Stimulated activated CD8-positive, alpha-beta memory T cell treated with anti-CD3 and anti-CD28 coated beads, Interleukin-15, amount 100 ng/mL, for 4 hours (primary cell): ENCODE results near the gene PMF1.
"Not testable (repeated sequence)": the region's sequence is repeated elsewhere in the genome, so short reads cannot be mapped to it uniquely, and the experiment has no call there.

Experiments
- DNase-seq, 2 donors: peaks; one replicate each; pipeline ENCODE4 v3.0.0-alpha.2; 2020; ENCODE audit warnings: low read depth in 2 of 2

The PMF1 gene

DNA sequence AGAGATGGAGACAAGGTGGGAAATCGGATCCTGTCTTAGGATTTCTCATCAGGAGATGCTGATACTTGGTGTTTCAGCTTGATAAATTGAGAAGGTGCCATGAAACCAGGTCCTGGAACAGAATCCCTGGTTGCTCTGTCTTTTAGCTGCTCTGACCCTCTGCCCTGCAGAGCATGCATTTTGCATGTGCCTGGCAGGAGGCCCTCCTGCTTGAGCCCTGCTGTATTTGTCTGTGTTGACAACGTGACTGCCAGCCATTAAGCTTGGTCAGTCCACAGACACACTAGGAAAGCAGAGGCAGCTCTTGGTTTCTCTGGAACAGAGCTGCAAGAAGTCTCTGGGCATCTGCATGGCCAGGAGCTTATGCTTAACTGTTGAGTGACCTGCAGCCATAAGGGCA lies 16.4 kb upstream of the PMF1 start:
- no peak for DNase-seq

DNA sequence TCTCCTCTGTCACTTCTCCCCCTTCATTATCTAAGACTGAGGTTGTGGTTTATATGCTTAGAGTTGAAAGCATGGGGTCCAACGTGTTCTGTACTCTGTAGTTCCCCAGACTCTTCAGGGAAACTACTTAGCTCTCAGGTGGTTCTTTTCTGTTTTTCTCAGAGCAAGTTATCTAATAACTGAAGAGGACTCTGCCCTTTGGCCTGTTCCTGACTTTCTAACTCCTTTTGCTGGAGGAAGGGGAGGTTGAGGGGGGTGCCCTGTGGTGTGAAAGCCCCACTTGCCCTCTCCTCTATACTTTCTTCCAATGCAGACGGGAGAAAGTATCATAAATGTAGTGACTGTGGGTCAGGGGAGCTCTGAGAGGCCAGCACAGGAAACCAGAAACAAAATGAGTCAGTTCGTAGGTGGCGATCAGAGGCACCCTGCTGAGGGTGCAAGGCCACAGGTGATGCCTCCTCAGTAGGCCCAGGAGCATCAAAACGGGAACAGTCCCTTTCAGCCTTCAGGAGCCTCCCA lies 13.9 kb upstream of the PMF1 start:
- no peak for DNase-seq

DNA sequence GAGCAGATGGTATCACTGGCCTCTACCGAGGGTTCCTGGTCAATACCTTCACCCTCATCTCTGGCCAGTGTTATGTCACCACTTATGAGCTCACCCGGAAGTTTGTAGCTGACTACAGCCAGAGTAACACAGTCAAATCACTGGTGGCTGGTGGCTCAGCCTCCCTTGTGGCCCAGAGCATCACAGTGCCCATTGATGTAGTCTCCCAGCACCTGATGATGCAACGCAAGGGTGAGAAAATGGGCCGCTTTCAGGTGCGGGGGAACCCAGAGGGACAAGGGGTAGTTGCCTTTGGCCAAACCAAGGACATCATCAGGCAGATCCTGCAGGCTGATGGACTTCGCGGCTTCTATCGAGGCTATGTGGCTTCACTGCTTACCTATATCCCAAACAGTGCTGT lies 12.8 kb upstream of the PMF1 start:
- no peak for DNase-seq

DNA sequence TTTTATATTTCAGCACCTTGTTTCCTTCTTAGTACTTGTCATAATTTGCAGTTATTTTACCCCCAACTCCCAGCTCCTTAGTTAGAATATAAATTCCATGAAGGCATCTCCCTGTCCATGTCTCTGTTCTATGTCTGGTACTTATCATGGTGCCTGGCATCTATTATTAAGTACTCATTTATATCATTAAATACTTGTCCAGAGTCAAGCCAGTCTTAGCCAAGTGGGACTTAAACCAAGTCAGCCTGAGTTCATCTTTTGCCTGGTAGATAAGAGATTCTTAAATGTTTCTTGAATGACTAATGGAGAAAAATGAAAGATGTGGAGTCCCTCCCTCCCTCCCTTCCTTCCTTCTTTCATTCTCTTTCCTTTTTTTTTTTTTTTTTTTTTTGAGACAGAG lies 9.5 kb upstream of the PMF1 start:
- no peak for DNase-seq

DNA sequence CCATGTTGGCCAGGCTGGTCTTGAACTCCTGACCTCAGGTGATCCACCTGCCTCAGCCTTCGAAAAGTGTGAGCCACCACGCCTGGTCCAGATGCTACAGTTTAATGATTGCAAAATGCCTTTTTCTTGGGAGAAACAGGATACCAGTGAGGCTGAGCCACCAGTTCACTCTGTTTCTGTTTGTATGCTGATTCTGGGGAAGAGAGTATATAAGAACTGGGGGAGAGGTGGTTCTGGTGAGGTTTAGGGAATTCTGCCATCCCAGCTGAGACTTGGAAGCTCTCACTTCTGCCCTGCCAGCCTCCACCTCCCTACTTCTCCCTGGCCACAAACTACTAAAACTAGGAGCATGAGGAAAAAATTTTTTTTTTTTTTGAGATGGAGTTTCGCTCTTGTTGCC lies 8.1 kb upstream of the PMF1 start:
- DNase-seq, result no peak

DNA sequence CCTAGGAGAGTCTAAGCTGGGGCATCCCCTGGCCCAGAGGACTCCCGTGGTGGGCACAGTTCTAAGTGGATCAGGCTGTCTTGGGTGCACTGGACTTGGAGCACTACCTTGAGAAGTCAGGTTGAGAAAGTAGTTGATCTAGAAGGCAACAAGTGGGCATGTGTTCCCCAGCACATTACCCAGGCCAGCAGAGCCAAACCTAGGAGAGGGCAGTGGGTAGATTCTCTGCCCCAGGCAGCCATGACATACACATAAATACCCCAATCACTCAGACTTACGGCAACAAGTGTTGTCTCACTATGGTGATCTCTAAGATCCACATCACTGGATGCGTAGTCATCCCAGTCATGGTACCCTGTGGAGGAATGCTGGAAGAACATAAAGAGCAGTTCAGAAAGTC lies 1.6 kb upstream of the PMF1 start:
- no peak for DNase-seq

DNA sequence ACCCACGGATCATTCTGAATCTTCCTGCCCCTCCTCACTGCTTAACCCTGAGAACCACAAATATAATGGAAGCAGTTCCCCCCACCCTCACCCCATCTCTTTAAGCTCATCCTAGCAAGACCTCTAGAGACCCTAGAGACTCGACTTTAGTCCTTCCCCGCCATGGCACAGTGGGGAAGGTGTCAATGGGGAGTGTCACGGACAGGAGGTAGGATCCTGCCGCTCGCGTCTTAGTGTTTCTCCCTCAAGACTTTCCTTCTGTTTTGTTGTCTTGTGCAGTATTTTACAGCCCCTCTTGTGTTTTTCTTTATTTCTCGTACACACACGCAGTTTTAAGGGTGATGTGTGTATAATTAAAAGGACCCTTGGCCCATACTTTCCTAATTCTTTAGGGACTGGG lies 677 bp upstream of the PMF1 start:
- DNase-seq, result no peak

DNA sequence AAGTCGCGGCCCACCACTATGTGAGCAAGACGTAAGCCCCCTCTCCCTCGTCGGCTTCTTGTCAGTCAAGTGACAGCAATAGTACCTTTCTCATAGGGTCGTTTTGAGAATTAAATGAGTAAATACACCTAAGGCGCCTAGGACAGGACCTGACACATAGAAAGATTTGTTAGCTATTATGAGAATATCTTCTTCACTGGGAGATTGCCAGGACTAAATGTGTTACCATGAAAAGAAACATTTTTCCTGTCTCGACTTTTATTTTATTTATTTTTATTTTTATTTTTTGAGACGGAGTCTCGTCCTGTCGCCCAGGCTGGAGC lies 798 bp downstream of the PMF1 start:
- no peak for DNase-seq

DNA sequence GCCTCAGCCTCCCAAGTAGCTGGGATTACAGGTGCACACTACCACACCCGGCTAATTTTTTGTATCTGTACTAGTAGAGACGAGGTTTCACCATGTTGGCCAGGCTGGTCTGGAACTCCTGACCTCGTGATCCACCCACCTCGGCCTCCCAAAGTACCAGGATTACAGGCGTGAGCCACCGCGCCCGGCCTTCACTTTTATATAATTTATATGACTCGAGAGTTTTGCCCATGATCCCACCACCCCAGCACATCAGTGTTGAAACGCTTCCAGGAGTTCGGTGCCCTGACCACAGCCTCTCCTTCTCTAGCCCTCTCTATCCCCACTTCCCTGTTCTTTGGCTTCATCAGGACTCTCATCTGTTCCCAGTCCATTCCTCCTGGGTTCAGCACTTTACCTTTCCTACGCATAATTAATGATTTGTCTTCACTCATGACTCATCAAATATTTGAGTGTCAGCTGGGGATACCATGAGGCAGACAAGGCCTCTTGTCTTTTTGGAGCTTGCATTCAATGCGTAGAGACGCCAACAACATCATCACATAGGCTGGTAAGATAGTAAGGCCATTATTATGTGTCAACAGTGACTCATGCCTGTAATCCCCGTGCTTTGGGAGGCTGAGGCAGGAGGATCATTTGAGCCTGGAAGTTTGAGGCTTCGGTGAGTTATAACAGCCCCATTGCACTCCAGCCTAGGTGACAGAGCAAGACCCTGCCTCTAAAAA lies 1.4 kb downstream of the PMF1 start:
- no peak for DNase-seq

DNA sequence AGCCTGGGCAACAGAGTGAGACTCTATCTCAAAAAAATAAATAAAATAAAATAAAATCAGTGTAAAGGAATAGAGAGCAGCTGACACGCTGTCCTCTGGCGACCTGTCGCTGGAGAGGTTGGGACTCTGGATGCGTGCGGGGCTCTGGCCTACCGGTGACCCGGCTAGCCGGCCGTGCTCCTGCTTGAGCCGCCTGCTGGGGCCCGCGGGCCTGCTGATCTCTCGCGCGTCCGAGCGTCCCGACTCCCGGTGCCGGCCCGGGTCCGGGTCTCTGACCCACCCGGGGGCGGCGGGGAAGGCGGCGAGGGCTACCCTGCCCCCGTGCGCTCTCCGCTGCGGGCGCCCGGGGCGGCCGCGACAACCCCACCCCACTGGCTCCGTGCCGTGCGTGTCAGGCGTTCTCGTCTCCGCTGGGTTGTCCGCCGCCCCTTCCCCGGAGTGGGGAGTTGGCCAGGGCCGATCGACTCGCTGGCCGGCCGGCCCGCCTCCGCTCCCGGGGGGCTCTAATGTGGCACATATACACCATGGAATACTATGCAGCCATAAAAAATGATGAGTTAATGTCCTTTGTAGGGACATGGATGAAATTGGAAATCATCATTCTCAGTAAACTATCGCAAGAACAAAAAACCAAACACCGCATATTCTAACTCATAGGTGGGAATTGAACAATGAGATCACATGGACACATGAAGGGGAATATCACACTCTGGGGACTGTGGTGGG lies 3.7 kb downstream of the PMF1 start:
- DNase-seq, result not testable (repeated sequence)

DNA sequence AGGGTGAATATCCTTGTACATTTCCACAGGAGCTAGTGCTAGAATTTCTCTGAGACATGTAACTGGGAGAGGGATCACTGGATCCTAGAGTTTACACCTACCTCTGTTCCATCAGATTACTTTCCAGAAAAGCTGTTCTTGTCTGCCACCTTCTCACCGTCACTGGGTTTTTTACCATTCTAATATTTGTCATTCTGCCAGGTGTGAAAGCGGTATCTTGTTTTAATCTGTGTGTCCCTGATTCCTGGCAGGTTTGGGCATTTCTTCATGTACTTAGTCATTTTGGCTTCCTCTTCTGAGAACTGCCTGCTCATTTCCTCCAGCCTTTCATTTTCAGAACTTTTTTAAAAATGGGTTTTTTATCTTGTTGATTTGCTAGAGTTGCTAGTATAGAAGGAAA lies 5.1 kb downstream of the PMF1 start:
- peak in 1 of 2 donors; percentile 7 for DNase-seq

DNA sequence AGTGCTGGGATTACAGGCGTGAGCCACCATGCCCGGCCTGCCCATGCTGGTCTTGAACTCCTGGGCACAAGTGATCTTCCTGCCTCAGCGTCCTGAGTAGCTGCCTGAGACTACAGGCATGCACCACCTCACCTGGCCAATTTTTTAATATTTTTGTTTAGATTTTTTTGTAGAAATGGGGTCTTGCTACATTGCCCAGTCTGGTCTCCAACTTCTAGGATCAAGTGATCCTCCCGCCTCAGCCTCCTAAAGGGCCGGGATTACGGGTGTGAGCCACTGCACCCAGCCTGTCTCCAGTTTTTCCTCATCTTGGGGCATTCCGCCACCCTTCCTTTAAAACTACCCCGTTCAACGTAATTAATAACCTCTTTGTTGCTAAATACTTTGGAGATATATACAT lies 7.4 kb downstream of the PMF1 start:
- no peak for DNase-seq

DNA sequence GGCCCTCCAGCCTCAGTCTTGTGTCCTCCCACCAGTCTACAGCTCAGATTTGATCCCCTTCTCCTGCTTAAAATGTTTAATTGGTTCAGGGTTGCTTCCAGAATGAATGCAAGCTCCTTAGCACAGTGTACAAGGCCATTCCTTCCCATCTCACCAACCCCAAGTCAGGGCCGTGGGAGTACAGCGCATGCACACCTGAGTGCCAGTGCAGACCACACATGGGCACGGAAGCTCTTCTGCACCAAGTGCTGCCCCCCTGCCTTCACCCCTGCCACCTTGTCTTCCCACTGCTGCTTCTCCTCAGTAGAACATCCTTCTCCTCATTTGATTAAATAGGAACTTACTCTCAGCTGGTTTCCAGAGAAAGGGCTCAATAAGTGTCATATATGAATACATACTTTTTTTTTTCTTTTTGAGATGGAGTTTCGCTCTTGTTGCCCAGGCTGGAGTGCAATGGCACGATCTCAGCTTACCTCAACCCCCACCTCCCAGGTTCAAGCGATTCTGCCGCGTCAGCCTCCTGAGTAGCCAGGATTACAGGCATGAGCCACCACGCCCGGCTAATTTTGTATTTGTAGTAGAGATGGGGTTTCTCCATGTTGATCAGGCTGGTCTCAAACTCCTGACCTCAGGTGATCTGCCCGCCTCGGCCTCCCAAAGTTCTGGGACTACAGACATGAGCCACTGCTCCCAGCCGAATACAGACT lies 9.3 kb downstream of the PMF1 start:
- DNase-seq, result no peak

DNA sequence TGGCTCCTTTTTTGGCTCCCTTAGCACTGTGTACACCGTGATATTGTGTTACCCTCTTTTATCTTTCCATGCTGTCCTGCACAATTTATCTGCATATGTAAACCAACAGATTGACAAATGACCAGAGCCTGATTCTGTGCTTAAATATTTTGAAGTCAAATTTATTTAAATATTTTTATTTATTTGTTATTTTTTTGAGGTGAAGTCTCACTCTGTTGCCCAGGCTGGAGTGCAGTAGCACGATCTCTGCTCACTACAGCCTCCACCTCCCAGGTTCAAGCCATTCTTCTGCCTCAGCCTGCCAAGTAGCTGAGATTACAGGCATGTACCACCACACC lies 12.8 kb downstream of the PMF1 start:
- no peak for DNase-seq

DNA sequence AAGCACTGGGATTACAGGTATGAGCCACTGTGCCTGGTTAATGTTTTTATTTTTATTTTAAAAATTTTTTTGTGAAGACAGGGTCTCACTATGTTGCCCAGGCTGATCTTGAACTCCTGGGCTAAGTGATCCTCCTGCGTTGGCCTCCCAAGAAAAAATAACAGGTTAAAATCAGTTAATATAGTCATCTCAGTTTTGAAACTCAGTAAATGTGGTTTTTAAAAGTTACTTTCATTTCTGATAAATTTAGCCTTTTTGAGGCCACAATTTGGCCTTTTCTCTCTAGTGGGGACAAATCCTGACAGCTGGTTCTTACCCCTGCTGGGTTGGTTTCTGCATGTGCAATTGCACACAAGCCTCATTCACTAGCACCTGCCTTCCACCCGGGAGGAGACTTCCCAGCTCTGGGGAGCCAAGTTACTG lies 13.3 kb downstream of the PMF1 start:
- DNase-seq, result no peak

DNA sequence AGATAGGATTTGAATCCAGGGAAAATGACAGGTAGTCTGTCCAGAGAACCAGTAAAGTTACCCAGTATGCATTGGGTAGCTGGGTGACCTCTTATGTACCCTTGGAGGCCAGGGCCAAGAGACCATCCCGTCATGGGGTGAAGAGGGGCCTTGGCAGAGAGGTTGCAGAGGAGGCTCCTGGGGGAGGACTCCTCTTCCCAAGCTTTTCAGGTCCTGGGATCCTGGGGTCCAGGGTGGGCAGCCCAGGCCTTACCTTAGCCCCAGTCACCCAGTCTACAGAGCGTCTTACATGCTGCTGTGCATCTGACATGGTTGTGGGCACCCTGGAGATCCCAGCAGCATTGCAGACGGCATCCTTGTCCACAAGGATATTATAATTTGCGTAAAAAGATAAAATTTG lies 14.0 kb downstream of the PMF1 start:
- no peak for DNase-seq

DNA sequence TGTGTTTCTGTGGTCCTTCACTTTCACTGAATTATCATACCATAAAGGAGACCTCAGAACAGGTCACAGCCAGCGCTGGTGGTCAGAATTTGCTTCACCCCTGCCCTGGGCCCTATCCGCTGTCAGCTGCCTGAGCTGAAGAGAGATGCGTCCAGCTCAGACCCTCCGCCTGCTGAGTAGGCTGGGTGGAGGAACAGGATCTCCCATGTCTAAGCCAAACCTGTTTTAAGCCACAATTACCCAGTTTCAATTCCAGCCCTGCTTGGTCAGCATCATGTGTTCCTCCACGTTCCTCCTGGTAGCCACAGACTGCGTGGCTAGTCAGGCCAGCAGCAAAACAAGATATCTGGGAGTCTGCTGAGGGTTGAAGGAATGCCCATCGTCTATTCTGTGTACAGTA lies 15.7 kb downstream of the PMF1 start:
- DNase-seq, result no peak

DNA sequence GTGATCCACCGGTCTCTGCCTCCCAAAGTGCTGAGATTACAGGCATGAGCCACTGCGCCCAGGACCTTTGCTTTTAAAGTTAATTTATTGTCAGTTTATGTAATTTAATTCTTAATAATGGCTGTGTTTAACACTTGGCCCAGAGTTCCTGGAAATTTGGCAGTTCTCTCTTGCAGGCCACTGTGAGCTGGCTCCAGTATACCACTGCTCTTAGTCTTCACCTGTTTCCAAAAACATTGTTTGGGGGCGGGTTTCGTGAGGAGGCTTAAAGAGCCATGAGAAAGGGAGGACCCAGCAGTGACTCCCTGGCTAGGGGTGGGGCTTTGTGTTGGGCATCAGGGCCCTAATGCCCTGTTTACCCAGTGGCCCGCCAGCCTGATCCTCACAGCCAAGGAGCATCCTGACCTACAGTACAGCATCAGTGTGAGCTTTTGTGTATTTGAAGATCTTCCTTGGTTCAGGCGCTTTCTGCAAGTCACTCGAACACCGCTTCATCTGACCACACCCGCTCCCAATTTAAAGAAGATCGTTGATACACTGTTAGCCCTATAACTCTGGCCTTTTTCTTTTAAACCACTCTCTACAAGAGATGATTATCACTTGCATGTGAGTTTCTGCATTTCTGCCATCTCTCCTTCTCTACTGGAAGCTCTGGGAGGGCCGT lies 17.1 kb downstream of the PMF1 start:
- no peak for DNase-seq

DNA sequence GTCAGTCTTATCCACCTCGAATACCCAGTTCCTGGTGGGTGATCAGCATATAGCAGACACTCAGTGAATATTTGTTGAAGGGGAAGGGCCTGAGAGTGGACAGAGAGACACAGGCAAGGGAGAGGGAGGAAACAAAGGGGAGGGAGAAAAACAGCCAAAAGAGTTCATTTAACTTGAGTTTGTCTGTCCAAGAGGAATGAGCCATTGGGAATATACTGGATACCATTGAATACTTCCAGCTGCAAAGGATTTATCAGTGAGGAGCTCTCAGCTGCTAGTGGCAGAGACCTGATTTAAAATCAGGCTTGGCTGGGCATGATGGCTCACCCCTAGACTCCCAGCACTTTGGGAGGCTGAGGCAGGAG lies 17.6 kb downstream of the PMF1 start:
- no peak for DNase-seq

DNA sequence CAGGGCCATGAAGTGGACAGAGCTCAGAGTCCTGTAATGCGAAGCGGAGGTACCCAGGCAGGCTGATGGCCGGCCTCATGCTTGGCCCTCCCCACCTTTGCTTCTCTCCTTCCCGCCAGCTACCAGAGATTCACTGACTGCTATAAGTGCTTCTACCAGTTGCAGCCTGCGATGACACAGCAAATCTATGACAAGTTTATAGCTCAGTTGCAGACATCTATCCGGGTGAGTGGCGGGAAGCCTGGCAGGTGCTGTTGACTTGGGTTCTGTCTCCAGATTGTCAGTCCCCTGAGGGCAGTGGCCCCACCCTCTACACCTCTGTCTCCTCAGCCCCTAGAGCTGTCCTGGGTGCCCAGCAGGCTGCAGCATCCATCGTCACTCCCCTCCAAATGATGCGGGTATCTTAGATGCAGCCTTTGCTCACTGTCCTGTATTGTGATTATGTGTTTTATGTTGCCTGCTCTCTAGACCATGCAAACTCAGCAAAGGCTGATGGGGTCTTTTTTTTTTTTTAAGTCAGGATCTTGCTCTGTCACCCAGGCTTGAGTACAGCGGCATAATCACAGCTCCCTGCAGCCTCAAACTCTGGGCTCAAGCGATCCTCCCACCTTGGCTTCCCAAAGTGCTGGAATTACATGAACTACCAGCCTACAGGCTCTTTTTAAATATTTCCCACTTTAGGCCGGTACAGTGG lies 19.5 kb downstream of the PMF1 start:
- DNase-seq, result no peak

DNA sequence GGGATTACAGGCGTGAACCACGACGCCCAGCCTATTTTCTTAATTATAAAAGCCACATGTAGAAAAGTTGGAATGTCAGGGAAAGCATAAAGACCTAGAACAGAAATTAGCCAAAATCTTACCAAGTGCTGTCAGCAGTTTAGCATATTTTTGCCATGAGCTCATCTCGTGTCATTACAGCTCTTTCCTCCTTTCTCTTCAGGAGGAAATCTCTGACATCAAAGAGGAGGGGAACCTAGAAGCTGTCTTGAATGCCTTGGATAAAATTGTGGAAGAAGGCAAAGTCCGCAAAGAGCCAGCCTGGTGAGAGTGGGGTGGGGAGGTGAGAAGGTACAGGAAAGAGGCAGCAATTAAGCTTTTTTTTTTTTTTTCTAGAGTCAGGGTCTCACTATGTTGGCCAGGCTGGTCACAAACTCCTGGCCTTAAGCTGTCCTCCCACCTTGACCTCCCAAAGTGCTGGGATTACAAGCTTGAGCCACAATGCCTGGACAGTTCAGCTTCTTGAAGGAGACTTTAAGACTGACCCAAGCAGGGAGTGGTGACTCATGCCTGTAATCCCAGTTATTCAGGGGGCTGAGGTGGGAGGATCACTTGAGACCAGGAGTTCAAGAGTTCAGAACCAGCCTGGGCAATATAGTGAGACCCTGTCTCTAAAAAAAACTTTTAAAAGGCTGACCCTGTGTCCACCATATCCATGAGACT lies 20.8 kb downstream of the PMF1 start:
- no peak for DNase-seq
